Esophagus muscularis mucosa (tissue), 4 donors: ENCODE data around the gene PHLDA2. TPM values are rescaled to one million over a fixed set of nuclear protein-coding genes. Genes with fewer than 3 reads are reported as not detected.

Experiments used
- DNase-seq: peaks from one replicate; pipeline ENCODE4 v3.0.0-alpha.2; 2017; ENCODE audit errors: extremely low spot score
- H3K27ac ChIP-seq, 4 donors: fragments of 200-600 bp; sonication (generic); replicated peaks in 1 of 4; 1 replicate in 3 of 4; 2 replicates in 1 of 4; pipeline ENCODE4 v1.5.1; 2016 to 2019; ENCODE audit warnings: mild to moderate bottlenecking in 1 of 4
- H3K27me3 ChIP-seq, 4 donors: fragments of 200-600 bp; sonication (generic); one replicate each; pipeline versions ENCODE4 v1.5.1 to v1.6.0; 2016 to 2019
- H3K36me3 ChIP-seq, 4 donors: fragments of 200-600 bp; sonication (generic); one replicate each; pipeline ENCODE4 v1.5.1; 2016 to 2019
- H3K4me1 ChIP-seq, 4 donors: fragments of 200-600 bp; sonication (generic); one replicate each; pipeline ENCODE4 v1.5.1; 2016 to 2019
- H3K4me3 ChIP-seq, 4 donors: fragments of 200-600 bp; sonication (generic); 1 replicate in 2 of 4; 2 replicates in 2 of 4; pipeline ENCODE4 v1.5.1; 2016 to 2019; ENCODE audit warnings: mild to moderate bottlenecking in 4 of 4, moderate library complexity in 1 of 4
- H3K9me3 ChIP-seq, 4 donors: fragments of 200-600 bp; sonication (generic); 1 replicate in 3 of 4; 2 replicates in 1 of 4; pipeline ENCODE4 v1.5.1; 2016 to 2019
- CTCF ChIP-seq, 3 experiments: fragments of 200-600 bp in 2 of 3; fragments of 450-650 bp in 1 of 3; sonication (generic) in 2 of 3; IDR thresholded peaks; one replicate each; pipeline ENCODE4 v1.5.1; 2017 to 2019; ENCODE audit warnings: antibody characterized with exemption in 3 of 3, mild to moderate bottlenecking in 2 of 3, moderate library complexity in 1 of 3
- EP300 ChIP-seq: sonication (generic); formaldehyde crosslinking; IDR thresholded peaks from one replicate; pipeline ENCODE4 v1.6.1; 2017; ENCODE audit warnings: antibody characterized with exemption
- POLR2A ChIP-seq: fragments of 450-650 bp; IDR thresholded peaks from one replicate; pipeline ENCODE4 v1.6.1; 2017; ENCODE audit warnings: antibody characterized with exemption, moderate library complexity, mild to moderate bottlenecking, low read depth
- POLR2AphosphoS5 ChIP-seq, 2 donors: sonication (generic); formaldehyde crosslinking; IDR thresholded peaks; one replicate each; pipeline ENCODE4 v1.6.1; 2017; ENCODE audit warnings: antibody characterized with exemption in 2 of 2
- WGBS: methylation state at CpG from one replicate; pipeline ENCODE4 v1.1.5; 2018; 5-methylcytosine and 5-hydroxymethylcytosine counted together
- intact Hi-C: fragments of 100-400 bp; cut with DNase I; formaldehyde crosslinking; loops from one replicate; pipeline ENCODE4 v1.15.1; 2023
- total RNA-seq, 4 donors: library from RNA; depleted of rRNA; stranded (reverse); fragments of >200 nt; gene quantifications; one replicate each; pipeline versions ENCODE4 v1.1.0 to v1.2.1, GENCODE V29; 2016

Gene PHLDA2
- total RNA-seq, 4 donors from 2014 or later, result 0.83 to 2.3 (median 1.3) TPM

GRCh38 chr11:2961080-2961479 is 31.9 kb upstream of the PHLDA2 start:
- no peak for DNase-seq
- WGBS, result 85% methylated on average over 5 of the region's 5 CpGs
- H3K27me3 ChIP-seq, result no peaks in the 10 kb centered on the region
- no peaks in the 10 kb centered on the region for H3K9me3 ChIP-seq
- no peak overlapping the region for H3K27ac ChIP-seq
- no peak for TF ChIP-seq POLR2AphosphoS5 (IDR thresholded peaks at IDR 0.05)
- TF ChIP-seq EP300, result no peak
- no peak for TF ChIP-seq CTCF (IDR thresholded peaks at IDR 0.05)
- no peak for TF ChIP-seq POLR2A
- peaks cover 65 to 100% (median 92%) of the 10 kb centered on the region in 4 donors for H3K36me3 ChIP-seq
- no peak overlapping the region for H3K4me3 ChIP-seq
- intact Hi-C loops, result no loop called here
- peaks cover 0 to 13% (median 0%) of the 10 kb centered on the region in 4 donors for H3K4me1 ChIP-seq

GRCh38 chr11:2960139-2960538 is 30.9 kb upstream of the PHLDA2 start:
- TF ChIP-seq EP300 (no peak), CTCF (IDR thresholded peaks at IDR 0.05) (no peak), POLR2A (no peak), POLR2AphosphoS5 (IDR thresholded peaks at IDR 0.05) (no peak)
- Histone ChIP-seq H3K36me3 (peaks cover 65 to 100% (median 92%) of the 10 kb centered on the region in 4 donors), H3K27me3 (no peaks in the 10 kb centered on the region), H3K27ac (no peak overlapping the region), H3K9me3 (no peaks in the 10 kb centered on the region), H3K4me3 (no peak overlapping the region), H3K4me1 (peaks cover 0 to 13% (median 0%) of the 10 kb centered on the region in 4 donors)
- no peak for DNase-seq
- WGBS, result 93% methylated on average over 7 of the region's 7 CpGs
- intact Hi-C loops, result no loop called here

GRCh38 chr11:2958251-2958650 is 29.0 kb upstream of the PHLDA2 start:
- intact Hi-C loops, result no loop called here
- 83% methylated on average over 3 of the region's 3 CpGs for WGBS
- TF ChIP-seq EP300 (no peak), POLR2A (no peak), POLR2AphosphoS5 (IDR thresholded peaks at IDR 0.05) (no peak), CTCF (IDR thresholded peaks at IDR 0.05) (no peak)

DNA sequence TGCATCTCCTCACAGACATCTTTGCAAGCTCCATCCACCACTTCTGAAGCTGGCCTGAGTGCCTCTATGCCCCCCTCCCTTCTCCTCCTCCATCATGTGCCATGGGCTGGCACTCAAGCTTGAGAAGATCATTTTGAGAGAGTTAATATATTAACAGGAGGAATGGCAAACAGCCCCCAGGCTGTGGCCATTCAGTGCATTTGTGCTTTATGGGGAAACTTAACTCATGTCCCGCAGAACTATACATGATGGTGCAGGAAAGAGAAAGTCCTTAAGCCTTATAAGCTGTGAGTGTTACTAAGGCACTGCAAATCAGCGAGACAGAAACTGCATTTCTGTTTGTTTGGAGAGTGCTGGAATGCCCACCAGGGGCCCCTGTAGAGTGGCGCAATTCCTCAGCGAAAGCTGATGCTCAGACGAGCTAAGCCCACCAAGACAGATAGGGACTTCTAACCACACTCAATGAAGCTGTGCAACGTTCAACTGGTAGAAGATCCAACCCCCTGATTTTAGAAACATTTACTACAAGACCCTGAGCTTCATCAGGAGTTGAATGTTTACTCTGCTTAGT is 26.8 kb upstream of the PHLDA2 start:
- TF ChIP-seq CTCF (IDR thresholded peaks at IDR 0.05) (no peak), EP300 (no peak), POLR2A (no peak), POLR2AphosphoS5 (IDR thresholded peaks at IDR 0.05) (no peak)
- DNase-seq, result no peak
- no peaks in the 10 kb centered on the region for H3K9me3 ChIP-seq
- no peak overlapping the region for H3K4me3 ChIP-seq
- peaks cover 80 to 100% (median 95%) of the 10 kb centered on the region in 4 donors for H3K36me3 ChIP-seq
- no peaks in the 10 kb centered on the region for H3K27me3 ChIP-seq
- WGBS, result 70% methylated on average over 6 of the region's 6 CpGs
- peaks cover 13 to 16% (median 15%) of the 10 kb centered on the region in 4 donors for H3K4me1 ChIP-seq
- H3K27ac ChIP-seq, result no peak overlapping the region
- intact Hi-C loops, result no loop called here

More at GRCh38 chr11:2958251-2958650, 29.0 kb upstream of the PHLDA2 start:
- Histone ChIP-seq H3K4me1 (peaks cover 0 to 13% (median 0%) of the 10 kb centered on the region in 4 donors), H3K36me3 (peaks cover 73 to 100% (median 92%) of the 10 kb centered on the region in 4 donors), H3K4me3 (no peak overlapping the region), H3K27ac (no peak overlapping the region), H3K9me3 (no peaks in the 10 kb centered on the region), H3K27me3 (no peaks in the 10 kb centered on the region)
- DNase-seq, result no peak

DNA sequence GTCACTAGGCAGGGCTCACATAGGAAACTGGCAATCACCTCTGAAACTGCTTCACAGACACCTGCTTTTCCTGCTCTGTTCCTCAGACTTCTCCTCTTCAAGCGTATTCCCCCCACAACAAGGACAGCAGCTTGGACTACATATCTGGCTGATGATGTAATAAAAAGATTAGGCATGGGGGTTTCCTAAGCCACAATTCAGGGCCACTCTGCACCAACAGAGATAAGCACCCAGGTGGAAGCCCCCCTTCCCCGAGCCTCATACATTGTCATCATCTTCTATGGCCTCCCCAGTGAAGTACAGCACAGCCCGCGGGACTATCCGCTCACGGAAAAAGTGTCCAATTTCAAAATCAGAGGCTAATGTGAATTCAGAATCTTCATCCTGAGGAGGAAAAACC is 25.0 kb upstream of the PHLDA2 start:
- no peak for DNase-seq
- 90% methylated on average over 6 of the region's 6 CpGs for WGBS
- Histone ChIP-seq H3K36me3 (peaks cover 78 to 100% (median 98%) of the 10 kb centered on the region in 4 donors), H3K27ac (no peak overlapping the region), H3K4me1 (peaks cover 2 to 19% (median 17%) of the 10 kb centered on the region in 4 donors), H3K9me3 (no peaks in the 10 kb centered on the region), H3K4me3 (no peak overlapping the region), H3K27me3 (no peaks in the 10 kb centered on the region)
- TF ChIP-seq POLR2A, result no peak
- TF ChIP-seq CTCF (IDR thresholded peaks at IDR 0.05), result no peak
- TF ChIP-seq EP300, result no peak
- TF ChIP-seq POLR2AphosphoS5 (IDR thresholded peaks at IDR 0.05), result no peak
- intact Hi-C loops, result no loop called here
